Measurements from ENCODE around the gene HMGXB4. TPM values are rescaled to one million over a fixed set of nuclear protein-coding genes. Genes with fewer than 3 reads are reported as not detected.

Gene HMGXB4
- total and polyA plus RNA-seq, 8 donors: 19.2 to 34.6 (median 31.5) TPM

DNA sequence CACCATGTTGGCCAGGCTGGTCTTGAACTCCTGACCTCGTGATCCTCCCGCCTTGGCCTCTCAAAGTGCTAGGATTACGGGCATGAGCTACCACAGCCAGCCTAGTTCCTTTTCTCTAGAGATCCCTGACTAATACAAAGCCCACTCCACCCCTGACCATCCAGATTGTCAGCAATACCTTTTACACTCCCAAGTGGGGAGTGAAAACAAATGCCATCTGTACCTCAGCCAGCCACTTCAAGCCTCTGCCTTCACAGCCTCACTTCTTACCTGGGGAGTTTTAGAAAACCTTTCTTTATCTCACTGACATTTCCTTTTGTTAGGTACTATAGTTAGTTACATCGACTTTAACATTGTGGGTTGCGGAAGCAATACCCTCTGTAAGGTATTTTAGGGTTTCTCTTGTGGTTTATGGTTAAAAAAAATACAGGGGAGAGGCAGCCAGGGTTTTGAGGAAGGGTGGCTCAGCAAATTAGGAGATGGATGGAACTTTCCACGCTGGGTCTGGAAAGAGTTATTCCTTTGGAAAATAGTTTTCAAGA, 51.3 kb downstream of the HMGXB4 start:
- Histone ChIP-seq H3K9me3 (no peaks in the 10 kb centered on the region), H3K36me3 (peaks cover 0 to 35% of the 10 kb centered on the region in 2 donors), H3K4me1 (peaks cover 13 to 79% of the 10 kb centered on the region in 2 donors), H3K4me3 (no peak overlapping the region), H3K27me3 (no peaks in the 10 kb centered on the region), H3K27ac (peak overlapping the region in 1 of 2 donors; percentile 70)
- no peak for ATAC-seq
- intact Hi-C loops (cut with DNase I): no loop called here
- peak in 1 of 4 donors; percentile 31 for DNase-seq
- TF ChIP-seq, protein P1, sequence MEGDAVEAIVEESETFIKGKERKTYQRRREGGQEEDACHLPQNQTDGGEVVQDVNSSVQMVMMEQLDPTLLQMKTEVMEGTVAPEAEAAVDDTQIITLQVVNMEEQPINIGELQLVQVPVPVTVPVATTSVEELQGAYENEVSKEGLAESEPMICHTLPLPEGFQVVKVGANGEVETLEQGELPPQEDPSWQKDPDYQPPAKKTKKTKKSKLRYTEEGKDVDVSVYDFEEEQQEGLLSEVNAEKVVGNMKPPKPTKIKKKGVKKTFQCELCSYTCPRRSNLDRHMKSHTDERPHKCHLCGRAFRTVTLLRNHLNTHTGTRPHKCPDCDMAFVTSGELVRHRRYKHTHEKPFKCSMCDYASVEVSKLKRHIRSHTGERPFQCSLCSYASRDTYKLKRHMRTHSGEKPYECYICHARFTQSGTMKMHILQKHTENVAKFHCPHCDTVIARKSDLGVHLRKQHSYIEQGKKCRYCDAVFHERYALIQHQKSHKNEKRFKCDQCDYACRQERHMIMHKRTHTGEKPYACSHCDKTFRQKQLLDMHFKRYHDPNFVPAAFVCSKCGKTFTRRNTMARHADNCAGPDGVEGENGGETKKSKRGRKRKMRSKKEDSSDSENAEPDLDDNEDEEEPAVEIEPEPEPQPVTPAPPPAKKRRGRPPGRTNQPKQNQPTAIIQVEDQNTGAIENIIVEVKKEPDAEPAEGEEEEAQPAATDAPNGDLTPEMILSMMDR (IDR thresholded peaks at IDR 0.05): no peak

DNA sequence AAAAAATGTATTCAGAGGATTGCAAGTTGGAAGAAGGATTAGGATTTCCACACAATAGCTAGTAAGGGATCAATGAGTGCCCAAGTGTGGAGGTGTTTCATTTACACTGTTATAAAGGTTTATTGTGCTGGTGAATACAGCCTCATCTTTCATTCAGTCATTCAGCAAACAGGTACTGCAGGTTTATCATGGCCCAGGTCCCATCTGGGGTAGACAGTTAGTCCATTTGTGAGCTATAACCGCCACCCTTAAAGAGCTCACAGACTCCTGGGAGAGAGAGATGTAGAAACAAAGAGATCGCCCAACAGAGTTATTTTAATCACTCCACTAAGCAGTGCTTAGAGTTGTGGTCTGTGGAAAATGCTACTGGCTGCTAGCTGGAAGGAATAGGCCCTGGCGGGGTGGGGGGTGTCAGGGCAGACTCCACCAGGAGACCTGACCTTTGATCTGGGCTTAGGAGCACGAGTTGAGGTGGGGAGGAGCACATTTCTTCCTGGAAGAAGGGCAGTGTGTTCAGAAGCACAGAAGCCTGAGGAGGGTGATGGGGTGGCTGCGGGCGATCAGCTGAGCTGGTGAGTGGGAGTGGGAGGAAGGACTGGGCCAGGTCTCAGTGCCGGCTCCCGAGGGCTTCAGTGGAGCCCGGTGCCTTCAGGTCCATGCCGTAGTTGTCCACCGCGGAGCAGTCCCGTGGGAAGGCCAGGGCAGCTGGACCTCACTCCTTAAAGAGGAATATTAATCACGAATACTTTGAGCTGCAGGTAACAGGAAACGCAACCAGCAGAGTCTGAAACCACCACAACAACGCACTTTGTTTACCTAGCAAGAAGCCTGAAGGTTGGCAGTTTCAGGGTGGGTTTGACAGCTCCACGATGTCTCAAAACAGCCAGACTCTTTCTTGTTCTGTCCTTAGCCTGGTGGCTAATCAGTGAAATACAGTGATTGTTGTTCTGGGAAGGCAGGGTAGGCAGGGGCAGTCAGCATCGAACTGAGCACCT, 53.6 kb downstream of the HMGXB4 start:
- TF ChIP-seq, protein P1 (IDR thresholded peaks at IDR 0.05): no peak
- Histone ChIP-seq H3K9me3 (no peaks in the 10 kb centered on the region), H3K27ac (no peak overlapping the region), H3K27me3 (no peaks in the 10 kb centered on the region), H3K36me3 (peaks cover 0 to 39% of the 10 kb centered on the region in 2 donors), H3K4me3 (no peak overlapping the region), H3K4me1 (peaks cover 17 to 78% of the 10 kb centered on the region in 2 donors)
- no peak for ATAC-seq
- intact Hi-C loops (cut with DNase I): no loop called here
- DNase-seq: peak in 1 of 4 donors; percentile 23

DNA sequence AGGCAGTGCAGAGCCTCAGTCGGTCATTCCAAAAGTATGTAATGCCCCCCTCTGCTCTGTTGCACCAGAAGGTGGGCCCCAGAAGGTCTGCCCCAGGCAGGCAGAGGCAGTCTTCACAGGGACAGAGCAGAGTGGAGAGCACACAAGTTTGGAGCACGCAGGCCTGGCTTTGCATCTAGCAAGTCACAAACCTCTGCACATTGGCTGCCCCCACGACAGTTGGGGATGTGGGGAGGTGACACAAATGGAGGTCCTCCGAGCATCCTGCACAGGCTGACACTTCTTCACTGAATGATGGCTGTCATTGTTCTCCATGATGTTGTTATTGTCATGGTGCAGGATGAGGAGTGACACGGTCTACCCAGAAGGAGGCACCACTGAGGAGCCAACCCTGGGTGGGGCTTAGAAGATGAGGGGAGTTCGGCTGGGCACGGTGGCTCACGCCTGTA, 54.3 kb downstream of the HMGXB4 start:
- DNase-seq (peak in 1 of 4 donors; percentile 28), ATAC-seq (no peak)
- H3K4me1 ChIP-seq: peaks cover 10 to 73% of the 10 kb centered on the region in 2 donors
- no peak overlapping the region for H3K27ac ChIP-seq
- no peaks in the 10 kb centered on the region for H3K9me3 ChIP-seq
- TF ChIP-seq, protein P1 (IDR thresholded peaks at IDR 0.05): no peak
- intact Hi-C loops (cut with DNase I): no loop called here
- no peaks in the 10 kb centered on the region for H3K27me3 ChIP-seq
- peaks cover 0 to 44% of the 10 kb centered on the region in 2 donors for H3K36me3 ChIP-seq
- H3K4me3 ChIP-seq: no peak overlapping the region

DNA sequence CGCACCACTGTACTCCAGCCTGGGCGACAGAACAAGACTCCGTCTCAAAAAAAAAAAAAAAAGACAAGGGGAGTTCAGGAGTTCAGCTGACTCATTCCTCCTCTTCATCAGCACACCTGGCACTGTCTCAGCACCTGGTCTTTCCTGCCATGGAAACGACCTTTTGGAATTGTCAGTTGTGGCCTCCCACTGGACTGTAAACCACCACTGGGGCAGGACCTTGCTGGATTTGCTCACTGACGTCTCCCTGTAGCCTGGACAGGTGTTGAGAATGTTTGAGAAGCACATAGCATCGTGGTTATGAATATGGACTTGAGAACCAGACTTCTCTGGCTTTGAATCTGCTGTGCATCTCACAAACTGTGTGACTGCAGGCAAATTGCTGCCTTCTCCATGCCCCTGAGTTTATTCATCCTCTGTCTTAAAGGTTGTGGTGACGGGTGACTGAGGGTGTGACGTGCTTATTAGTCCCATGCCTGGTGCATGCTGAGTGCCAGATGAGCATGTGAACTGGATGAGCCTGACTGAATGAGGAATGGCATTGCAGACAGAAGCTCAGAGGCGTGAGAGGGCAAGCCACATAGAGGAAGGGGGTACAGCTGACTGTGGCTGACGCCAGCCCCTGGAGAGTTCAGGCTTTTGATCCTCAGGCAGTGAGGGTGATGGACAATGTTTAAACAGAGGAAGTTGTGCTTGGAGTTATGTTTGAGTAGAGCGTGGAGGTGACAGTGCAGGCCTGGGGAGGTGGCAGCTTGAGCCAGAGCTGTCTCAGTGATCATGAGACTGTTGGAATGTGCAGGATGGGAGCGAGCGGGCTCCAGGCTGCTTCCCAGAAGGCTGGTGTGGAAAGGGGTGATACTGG, 55.1 kb downstream of the HMGXB4 start:
- DNase-seq (peak in 1 of 4 donors; percentile 31), ATAC-seq (peak; percentile 25)
- Histone ChIP-seq H3K4me1 (peaks cover 7 to 64% of the 10 kb centered on the region in 2 donors), H3K27me3 (no peaks in the 10 kb centered on the region), H3K27ac (peak overlapping the region in 1 of 2 donors; percentile 25), H3K4me3 (no peak overlapping the region), H3K36me3 (peaks cover 0 to 53% of the 10 kb centered on the region in 2 donors), H3K9me3 (no peaks in the 10 kb centered on the region)
- TF ChIP-seq, protein P1 (IDR thresholded peaks at IDR 0.05): no peak
- intact Hi-C loops (cut with DNase I): no loop called here
